ENCODE data around the gene PALLD. TPM values are rescaled to one million over a fixed set of nuclear protein-coding genes. Genes with fewer than 3 reads are reported as not detected.

The PALLD gene
- total RNA-seq, 1 donor from 2014 or later = 93.5 TPM

- no peak overlapping the region for H3K4me3 Mint-ChIP-seq
- H3K4me1 Mint-ChIP-seq (ENCODE audit: unreplicated experiment) = peaks cover 23% of the 10 kb centered on the region
- H3K36me3 Mint-ChIP-seq = peaks cover 19% of the 10 kb centered on the region
- peaks cover 3% of the 10 kb centered on the region for H3K27me3 Mint-ChIP-seq
- no peak for DNase-seq (ENCODE audit: extremely low spot score, unreplicated experiment)
- H3K27ac Mint-ChIP-seq = no peak overlapping the region
- no peak for TF ChIP-seq CTCF (conservative IDR thresholded peaks at IDR 0.05)
- H3K9me3 Mint-ChIP-seq = no peaks in the 10 kb centered on the region
These were observed 181.0 kb downstream of the PALLD start for GRCh38 chr4:168677879-168678278.

GRCh38 chr4:168678751-168679366 is 182.0 kb downstream of the PALLD start:
- Mint-ChIP-seq H3K27me3 (peaks cover 3% of the 10 kb centered on the region), H3K4me3 (no peak overlapping the region), H3K9me3 (no peaks in the 10 kb centered on the region), H3K36me3 (peaks cover 29% of the 10 kb centered on the region), H3K27ac (no peak overlapping the region), H3K4me1 (ENCODE audit: unreplicated experiment) (peaks cover 31% of the 10 kb centered on the region)
- no peak for DNase-seq (ENCODE audit: extremely low spot score, unreplicated experiment)
- TF ChIP-seq CTCF (conservative IDR thresholded peaks at IDR 0.05) = no peak

- no peak for TF ChIP-seq CTCF (conservative IDR thresholded peaks at IDR 0.05)
- peaks cover 3% of the 10 kb centered on the region for H3K27me3 Mint-ChIP-seq
- H3K4me1 Mint-ChIP-seq (ENCODE audit: unreplicated experiment) = peaks cover 31% of the 10 kb centered on the region
- peaks cover 29% of the 10 kb centered on the region for H3K36me3 Mint-ChIP-seq
- no peak overlapping the region for H3K27ac Mint-ChIP-seq
- no peaks in the 10 kb centered on the region for H3K9me3 Mint-ChIP-seq
- H3K4me3 Mint-ChIP-seq = no peak overlapping the region
- DNase-seq (ENCODE audit: extremely low spot score, unreplicated experiment) = no peak
These were observed 182.5 kb downstream of the PALLD start for GRCh38 chr4:168679397-168679796.

- no peak for TF ChIP-seq CTCF (conservative IDR thresholded peaks at IDR 0.05)
- no peak overlapping the region for H3K27ac Mint-ChIP-seq
- H3K4me1 Mint-ChIP-seq (ENCODE audit: unreplicated experiment) = peaks cover 31% of the 10 kb centered on the region
- H3K36me3 Mint-ChIP-seq = peaks cover 33% of the 10 kb centered on the region
- no peak for DNase-seq (ENCODE audit: extremely low spot score, unreplicated experiment)
- peaks cover 3% of the 10 kb centered on the region for H3K27me3 Mint-ChIP-seq
- no peaks in the 10 kb centered on the region for H3K9me3 Mint-ChIP-seq
- no peak overlapping the region for H3K4me3 Mint-ChIP-seq
These were observed 183.0 kb downstream of the PALLD start for GRCh38 chr4:168679819-168680218.

- no peak for DNase-seq (ENCODE audit: extremely low spot score, unreplicated experiment)
- H3K27ac Mint-ChIP-seq = no peak overlapping the region
- no peaks in the 10 kb centered on the region for H3K27me3 Mint-ChIP-seq
- no peak for TF ChIP-seq CTCF (conservative IDR thresholded peaks at IDR 0.05)
- peaks cover 22% of the 10 kb centered on the region for H3K4me1 Mint-ChIP-seq (ENCODE audit: unreplicated experiment)
- H3K4me3 Mint-ChIP-seq = no peak overlapping the region
- H3K36me3 Mint-ChIP-seq = peaks cover 42% of the 10 kb centered on the region
- no peaks in the 10 kb centered on the region for H3K9me3 Mint-ChIP-seq
These were observed 186.1 kb downstream of the PALLD start for GRCh38 chr4:168682898-168683500.

All from type B pancreatic cell (in vitro differentiated cells).